GM21390 (cell line): ENCODE results near the gene IPO4.
A peak's percentile ranks its signal among the peaks of the same experiment; 100 is the strongest.

Source experiments
- ATAC-seq: cut with Tn5 transposase; IDR thresholded peaks from one replicate; pipeline ENCODE4 v1.9.1; 2021; ENCODE audit not compliant: unreplicated experiment

The IPO4 gene

DNA sequence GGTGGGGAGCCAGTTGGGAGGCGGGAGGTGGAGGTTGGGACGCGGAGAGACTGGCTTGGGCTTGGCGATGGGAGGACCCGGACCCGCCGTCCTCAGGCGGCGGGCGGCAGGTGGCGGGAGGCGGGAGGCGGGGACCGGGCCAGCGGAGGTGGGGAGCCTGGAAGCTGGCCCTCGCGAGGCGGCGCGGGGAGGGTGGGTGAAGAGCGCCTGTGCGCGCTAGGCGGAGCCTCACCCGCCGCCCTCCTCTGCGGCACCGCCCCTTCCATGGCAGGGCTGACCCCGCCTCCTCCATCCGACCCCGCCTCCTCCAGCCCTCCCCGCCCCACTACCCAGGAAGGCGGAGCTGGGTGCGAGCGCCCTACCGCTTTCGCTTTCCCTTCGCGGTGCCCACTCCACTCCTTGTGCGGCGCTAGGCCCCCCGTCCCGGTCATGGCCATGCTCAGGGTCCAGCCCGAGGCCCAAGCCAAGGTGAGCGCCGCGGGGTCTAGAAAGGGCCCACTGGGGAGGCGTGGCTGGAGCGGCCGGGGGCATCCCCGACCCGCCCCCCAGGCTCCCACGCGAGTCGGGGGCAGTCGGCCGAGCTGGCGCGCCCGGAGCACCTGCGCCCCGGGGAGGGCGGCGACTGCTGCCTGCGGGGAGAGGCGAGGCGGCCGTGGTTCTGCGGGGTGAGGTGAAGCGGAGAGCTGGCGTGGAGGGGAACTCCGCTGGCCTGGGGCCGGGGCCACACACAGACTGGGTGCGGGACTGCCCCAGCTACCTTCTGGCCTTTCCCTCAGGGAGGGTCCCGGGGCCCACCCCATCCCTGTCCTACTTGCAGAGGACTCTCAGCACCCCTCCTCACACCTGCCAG is 52.6 kb downstream of the IPO4 start, which contains the start of gene PSME1:
PSME1 (plus strand) TSS at position 361 of the 850 bp plus-strand sequence; CDS start at position 430, 69 bp downstream.
- peak; percentile 73 for ATAC-seq

DNA sequence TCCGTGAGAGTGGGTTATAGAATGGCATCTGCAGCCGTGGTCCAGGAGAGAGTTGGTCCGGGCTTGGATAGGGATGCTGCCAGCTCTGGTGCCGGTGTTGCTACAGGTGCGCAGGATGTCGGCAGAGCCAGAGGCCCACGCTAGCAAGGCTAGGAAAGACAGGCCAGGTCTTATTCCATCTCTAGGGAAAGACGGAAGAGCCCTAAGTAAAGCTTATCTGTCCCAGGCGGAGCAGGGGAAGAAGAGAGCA is 53.1 kb downstream of the IPO4 start:
- ATAC-seq, result no peak

DNA sequence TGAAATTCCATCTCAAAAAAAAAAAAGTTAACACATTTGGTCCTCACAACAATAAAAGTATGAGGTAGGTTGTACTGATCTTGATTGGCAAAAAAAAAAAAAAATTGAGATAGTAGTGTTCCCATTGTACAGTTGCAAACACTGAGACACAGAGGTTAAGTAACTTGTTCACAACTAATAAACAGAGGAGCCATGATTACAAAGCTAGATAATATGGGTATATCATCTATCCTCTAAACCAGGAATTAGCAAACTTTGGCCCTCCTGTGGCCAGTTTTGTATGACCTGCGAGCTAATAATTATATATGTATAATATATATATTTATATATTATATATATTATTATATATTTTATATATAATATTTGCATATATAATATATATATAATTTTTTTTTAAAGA is 54.9 kb downstream of the IPO4 start:
- no peak for ATAC-seq

DNA sequence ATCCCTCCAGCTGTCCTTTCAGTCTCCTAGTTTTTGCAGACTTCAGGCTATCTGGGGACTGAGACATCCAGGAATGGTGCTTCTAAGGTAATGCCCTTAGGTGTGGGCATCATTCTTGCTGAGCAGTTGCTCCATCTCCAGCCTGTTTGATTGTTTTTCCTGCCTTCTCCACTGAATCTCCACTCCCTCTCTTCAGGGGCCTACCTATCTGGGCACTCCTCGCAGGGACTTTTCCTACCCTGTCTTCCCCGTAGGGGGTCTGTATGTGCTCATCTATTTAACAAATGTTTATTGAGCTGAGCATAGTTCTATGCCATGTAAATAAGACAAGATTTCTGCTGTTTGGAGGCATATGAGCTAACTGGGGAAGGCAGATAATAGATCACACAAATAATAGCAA is 55.6 kb downstream of the IPO4 start:
- ATAC-seq, result no peak

DNA sequence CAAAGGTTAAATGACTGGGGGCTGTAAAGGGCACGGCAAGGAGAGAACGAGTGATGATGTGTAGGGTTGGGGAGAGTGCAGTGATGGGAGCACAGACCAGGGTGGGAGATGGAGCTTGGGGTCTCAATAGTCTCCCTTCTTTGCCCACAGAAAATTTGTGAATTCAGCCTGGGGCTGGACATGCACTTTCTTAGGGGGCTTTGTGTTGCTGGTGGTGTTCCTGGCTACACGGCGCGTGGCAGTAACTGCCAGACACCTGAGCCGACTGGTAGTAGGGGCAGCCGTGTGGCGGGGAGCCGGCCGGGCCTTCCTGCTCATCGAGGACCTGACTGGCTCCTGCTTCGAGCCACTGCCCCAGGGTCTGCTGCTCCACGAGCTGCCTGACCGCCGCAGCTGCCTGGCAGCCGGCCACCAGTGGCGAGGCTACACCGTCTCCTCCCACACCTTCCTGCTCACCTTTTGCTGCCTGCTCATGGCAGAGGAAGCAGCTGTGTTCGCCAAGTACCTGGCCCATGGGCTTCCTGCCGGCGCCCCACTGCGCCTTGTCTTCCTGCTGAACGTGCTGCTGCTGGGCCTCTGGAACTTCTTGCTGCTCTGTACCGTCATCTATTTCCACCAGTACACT is 56.4 kb downstream of the IPO4 start:
- no peak for ATAC-seq

DNA sequence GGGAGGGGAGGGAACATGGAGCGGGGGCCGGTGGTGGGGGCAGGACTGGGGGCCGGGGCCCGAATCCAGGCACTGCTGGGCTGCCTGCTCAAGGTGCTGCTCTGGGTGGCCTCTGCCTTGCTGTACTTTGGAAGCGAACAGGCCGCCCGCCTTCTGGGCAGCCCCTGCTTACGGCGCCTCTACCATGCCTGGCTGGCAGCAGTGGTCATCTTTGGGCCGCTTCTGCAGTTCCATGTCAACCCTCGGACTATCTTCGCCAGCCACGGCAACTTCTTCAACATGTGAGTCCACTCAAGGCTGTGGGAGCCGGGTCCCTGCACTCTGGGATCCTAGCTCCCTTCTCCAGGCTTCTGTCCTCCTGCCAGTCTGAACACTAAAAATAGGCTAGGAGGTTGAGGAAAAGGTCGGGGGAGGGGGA is 57.1 kb downstream of the IPO4 start:
- ATAC-seq, result no peak

DNA sequence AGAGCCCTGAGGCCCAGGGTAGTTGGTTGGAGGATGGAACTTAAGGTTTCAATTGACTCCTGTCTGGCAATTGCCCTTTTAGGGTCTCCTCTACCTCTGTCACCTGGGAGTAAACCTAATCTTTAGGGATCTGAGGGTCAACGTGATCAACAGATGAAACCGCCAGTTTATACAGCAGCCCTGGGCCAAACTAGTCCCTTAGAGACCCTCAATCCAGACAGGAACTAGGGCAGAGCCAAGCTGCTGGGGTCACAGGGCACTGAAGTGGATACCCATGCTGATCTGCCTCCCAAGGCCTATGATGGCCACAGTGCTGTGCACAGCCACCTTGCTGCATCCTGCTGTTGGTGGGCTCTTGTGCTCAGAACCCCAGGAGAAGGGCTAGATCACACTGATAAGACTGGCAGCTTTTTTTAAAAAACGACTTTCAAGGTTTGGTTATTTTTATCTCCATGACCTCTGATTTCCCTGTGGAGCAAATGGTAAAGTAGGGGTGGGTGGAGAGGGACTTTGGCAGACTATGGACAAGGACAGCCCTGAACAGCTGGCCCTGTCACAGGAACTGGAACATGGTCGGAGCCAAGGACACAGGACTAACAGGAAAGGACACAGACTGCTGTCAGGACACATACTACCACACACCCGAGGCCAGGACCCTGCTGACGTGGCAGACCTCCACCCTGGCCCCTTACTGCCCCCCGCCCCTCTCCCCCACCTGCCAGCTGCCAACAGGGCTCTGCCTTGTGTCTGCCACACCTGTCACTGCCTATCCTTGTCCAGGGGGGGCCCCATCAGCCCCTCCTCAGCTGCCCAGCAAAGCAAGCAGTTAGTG is 57.7 kb downstream of the IPO4 start:
- ATAC-seq, result no peak

DNA sequence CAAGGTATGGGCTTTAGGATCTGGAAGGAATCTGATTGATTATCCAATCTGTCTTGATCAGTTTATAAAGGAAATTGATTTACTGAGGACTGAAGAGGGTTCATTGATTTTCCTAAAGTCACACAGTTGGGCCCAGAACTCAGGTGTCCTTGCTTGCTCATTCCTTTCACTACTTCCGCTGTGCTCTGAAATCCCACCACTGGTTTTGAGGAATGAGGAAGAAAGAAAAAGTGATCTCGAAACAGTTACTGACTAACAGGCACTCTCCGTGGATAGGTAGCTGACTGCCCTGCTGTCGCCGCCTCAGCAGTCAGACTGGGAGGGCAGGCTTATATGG is 58.3 kb downstream of the IPO4 start, which contains the start of gene FITM1:
FITM1 (plus strand) TSS at position 280 of the 337 bp plus-strand sequence. CDS start 905 bp downstream, outside the sequence.
- no peak for ATAC-seq
